ENCODE measurements around the gene PPL.
"Not testable (repeated sequence)": the region's sequence is repeated elsewhere in the genome, so short reads cannot be mapped to it uniquely, and the experiment has no call there.

PPL gene

GRCh38 chr16:4908854-4909401, 28.0 kb downstream of the PPL start:
- DNase-seq = no peak

- no peak for DNase-seq
These were observed 31.9 kb downstream of the PPL start for GRCh38 chr16:4904942-4905615.

- no peak for DNase-seq
These were observed 32.6 kb downstream of the PPL start for GRCh38 chr16:4904108-4904941.

GRCh38 chr16:4902038-4902437, 34.9 kb downstream of the PPL start:
- no peak for DNase-seq

GRCh38 chr16:4900750-4901149, 36.2 kb downstream of the PPL start:
- DNase-seq = no peak

GRCh38 chr16:4900036-4900435, 36.9 kb downstream of the PPL start:
- no peak for DNase-seq

- DNase-seq = no peak
These were observed 37.5 kb downstream of the PPL start for GRCh38 chr16:4899474-4899846.

- DNase-seq = no peak
These were observed 38.0 kb downstream of the PPL start for GRCh38 chr16:4898811-4899473.

GRCh38 chr16:4897328-4897727, 39.6 kb downstream of the PPL start:
- no peak for DNase-seq

- DNase-seq = not testable (repeated sequence)
These were observed 40.2 kb downstream of the PPL start for GRCh38 chr16:4896761-4897160.

- no peak for DNase-seq
These were observed 41.6 kb downstream of the PPL start for GRCh38 chr16:4895366-4895765.

GRCh38 chr16:4894276-4895150, 42.4 kb downstream of the PPL start:
- DNase-seq = no peak

- no peak for DNase-seq
These were observed 43.7 kb downstream of the PPL start for GRCh38 chr16:4893103-4893862.

- no peak for DNase-seq
These were observed 44.4 kb downstream of the PPL start for GRCh38 chr16:4892361-4893102.

- no peak for DNase-seq
These were observed 45.1 kb downstream of the PPL start for GRCh38 chr16:4891886-4892216.

- no peak for DNase-seq
These were observed 45.7 kb downstream of the PPL start for GRCh38 chr16:4891097-4891885.

GRCh38 chr16:4890686-4891085, 46.3 kb downstream of the PPL start:
- DNase-seq = no peak

- no peak for DNase-seq
These were observed 46.9 kb downstream of the PPL start for GRCh38 chr16:4890026-4890425.

GRCh38 chr16:4888428-4889135, 48.4 kb downstream of the PPL start:
- no peak for DNase-seq

GRCh38 chr16:4886151-4886550, 50.8 kb downstream of the PPL start:
- no peak for DNase-seq
